ENCODE measurements around the gene OTOS.

OTOS gene

DNA sequence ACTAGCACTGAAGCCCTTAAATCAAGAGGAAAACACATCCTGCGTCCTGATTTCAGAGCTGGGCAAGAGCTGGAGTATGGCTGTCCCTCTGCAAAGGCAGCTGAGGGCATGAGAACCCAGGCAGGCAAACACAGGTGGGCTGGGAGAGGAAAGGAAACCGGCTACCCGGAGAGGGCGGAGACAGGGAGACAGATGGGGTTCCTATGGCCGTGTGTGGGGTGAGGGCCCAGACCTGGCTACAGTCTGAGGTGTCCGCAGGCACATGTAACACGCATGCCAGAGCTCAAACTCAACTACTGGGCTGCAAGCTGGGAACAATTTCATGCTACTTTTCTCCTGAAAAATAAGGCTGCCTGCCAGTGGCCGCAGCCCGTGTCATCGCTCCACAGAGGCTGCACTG is 7.1 kb downstream of the OTOS start:
- no peak for TF ChIP-seq TEAD4 (IDR thresholded peaks at IDR 0.05)
- no peak for TF ChIP-seq TCF12 (IDR thresholded peaks at IDR 0.05; ENCODE audit: low read depth)
- TF ChIP-seq NFIC (IDR thresholded peaks at IDR 0.05) = no peak
- no peak for TF ChIP-seq ZBTB7A (IDR thresholded peaks at IDR 0.05; ENCODE audit: low read depth)
- TF ChIP-seq, protein P1, sequence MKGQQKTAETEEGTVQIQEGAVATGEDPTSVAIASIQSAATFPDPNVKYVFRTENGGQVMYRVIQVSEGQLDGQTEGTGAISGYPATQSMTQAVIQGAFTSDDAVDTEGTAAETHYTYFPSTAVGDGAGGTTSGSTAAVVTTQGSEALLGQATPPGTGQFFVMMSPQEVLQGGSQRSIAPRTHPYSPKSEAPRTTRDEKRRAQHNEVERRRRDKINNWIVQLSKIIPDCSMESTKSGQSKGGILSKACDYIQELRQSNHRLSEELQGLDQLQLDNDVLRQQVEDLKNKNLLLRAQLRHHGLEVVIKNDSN (IDR thresholded peaks at IDR 0.05) = no peak
- TF ChIP-seq CEBPB (IDR thresholded peaks at IDR 0.05) = no peak
- no peak for TF ChIP-seq CREB1 (IDR thresholded peaks at IDR 0.05; ENCODE audit: low read depth)
- TF ChIP-seq REST (IDR thresholded peaks at IDR 0.05; ENCODE audit: low read depth) = no peak
- no peak for TF ChIP-seq FOXM1 (IDR thresholded peaks at IDR 0.05; ENCODE audit: borderline replicate concordance, low read depth)
- no peak for TF ChIP-seq EGR1 (IDR thresholded peaks at IDR 0.05)
- TF ChIP-seq, protein P2, sequence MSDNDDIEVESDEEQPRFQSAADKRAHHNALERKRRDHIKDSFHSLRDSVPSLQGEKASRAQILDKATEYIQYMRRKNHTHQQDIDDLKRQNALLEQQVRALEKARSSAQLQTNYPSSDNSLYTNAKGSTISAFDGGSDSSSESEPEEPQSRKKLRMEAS (IDR thresholded peaks at IDR 0.05) = no peak
- no peak for TF ChIP-seq EP300 (IDR thresholded peaks at IDR 0.05; ENCODE audit: borderline replicate concordance)
- TF ChIP-seq RAD21 (IDR thresholded peaks at IDR 0.05; ENCODE audit: low read depth) = no peak
- no peak for TF ChIP-seq TAF1 (IDR thresholded peaks at IDR 0.05; ENCODE audit: low read depth)
- no peak for TF ChIP-seq YY1 (IDR thresholded peaks at IDR 0.05; ENCODE audit: low read depth)

GRCh38 chr2:240132651-240132980 is 7.8 kb downstream of the OTOS start:
- TF ChIP-seq CREB1 (IDR thresholded peaks at IDR 0.05; ENCODE audit: low read depth) = no peak
- no peak for TF ChIP-seq TCF12 (IDR thresholded peaks at IDR 0.05; ENCODE audit: low read depth)
- no peak for TF ChIP-seq FOXM1 (IDR thresholded peaks at IDR 0.05; ENCODE audit: borderline replicate concordance, low read depth)
- TF ChIP-seq CEBPB (IDR thresholded peaks at IDR 0.05) = no peak
- no peak for TF ChIP-seq EGR1 (IDR thresholded peaks at IDR 0.05)
- TF ChIP-seq, protein P1 (IDR thresholded peaks at IDR 0.05) = no peak
- TF ChIP-seq NFIC (IDR thresholded peaks at IDR 0.05) = no peak

GRCh38 chr2:240131941-240132650 is 8.4 kb downstream of the OTOS start:
- no peak for TF ChIP-seq EP300 (IDR thresholded peaks at IDR 0.05; ENCODE audit: borderline replicate concordance)
- TF ChIP-seq NFIC (IDR thresholded peaks at IDR 0.05) = no peak
- TF ChIP-seq, protein P2 (IDR thresholded peaks at IDR 0.05) = no peak
- no peak for TF ChIP-seq FOXM1 (IDR thresholded peaks at IDR 0.05; ENCODE audit: borderline replicate concordance, low read depth)
- no peak for TF ChIP-seq TEAD4 (IDR thresholded peaks at IDR 0.05)
- TF ChIP-seq CREB1 (IDR thresholded peaks at IDR 0.05; ENCODE audit: low read depth) = no peak
- no peak for TF ChIP-seq YY1 (IDR thresholded peaks at IDR 0.05; ENCODE audit: low read depth)
- TF ChIP-seq, protein P1 (IDR thresholded peaks at IDR 0.05) = no peak
- TF ChIP-seq ZBTB7A (IDR thresholded peaks at IDR 0.05; ENCODE audit: low read depth) = no peak
- no peak for TF ChIP-seq TCF12 (IDR thresholded peaks at IDR 0.05; ENCODE audit: low read depth)
- TF ChIP-seq RAD21 (IDR thresholded peaks at IDR 0.05; ENCODE audit: low read depth) = no peak
- no peak for TF ChIP-seq REST (IDR thresholded peaks at IDR 0.05; ENCODE audit: low read depth)
- TF ChIP-seq EGR1 (IDR thresholded peaks at IDR 0.05) = no peak

DNA sequence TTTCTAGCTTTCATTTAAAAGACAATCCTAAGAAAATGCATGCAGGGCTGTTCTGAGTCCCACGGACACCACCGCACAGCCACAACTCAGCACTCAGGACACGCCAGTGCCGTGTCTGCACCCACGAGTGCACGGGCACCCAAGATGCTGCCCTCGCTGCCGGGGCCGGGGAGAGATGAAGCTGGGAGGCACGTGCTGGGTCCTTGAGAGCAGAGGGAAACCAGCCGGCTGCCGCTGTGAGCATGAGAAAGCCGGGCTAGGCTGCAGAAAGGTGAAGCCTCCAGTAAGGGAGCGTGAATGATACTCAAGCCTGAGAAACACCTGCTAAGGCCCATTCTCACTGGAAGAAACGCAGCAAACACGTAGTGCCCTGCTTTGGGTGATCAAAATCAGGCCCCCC is 9.2 kb downstream of the OTOS start:
- TF ChIP-seq, protein P2 (IDR thresholded peaks at IDR 0.05) = no peak
- TF ChIP-seq ZBTB7A (IDR thresholded peaks at IDR 0.05; ENCODE audit: low read depth) (no peak), TEAD4 (IDR thresholded peaks at IDR 0.05) (no peak), CEBPB (IDR thresholded peaks at IDR 0.05) (no peak), CREB1 (IDR thresholded peaks at IDR 0.05; ENCODE audit: low read depth) (no peak), REST (IDR thresholded peaks at IDR 0.05; ENCODE audit: low read depth) (no peak), YY1 (IDR thresholded peaks at IDR 0.05; ENCODE audit: low read depth) (no peak), FOXM1 (IDR thresholded peaks at IDR 0.05; ENCODE audit: borderline replicate concordance, low read depth) (no peak), TCF12 (IDR thresholded peaks at IDR 0.05; ENCODE audit: low read depth) (no peak), EGR1 (IDR thresholded peaks at IDR 0.05) (no peak), TAF1 (IDR thresholded peaks at IDR 0.05; ENCODE audit: low read depth) (no peak), RAD21 (IDR thresholded peaks at IDR 0.05; ENCODE audit: low read depth) (no peak)
